Neural cell (in vitro differentiated cells): ENCODE measurements around the gene GRIA3. TPM values are rescaled to one million over a fixed set of nuclear protein-coding genes. Genes with fewer than 3 reads are reported as not detected.

Experiments
- H2AFZ ChIP-seq: fragments of 200-600, 300-800 bp; sonication (generic), shearing (Covaris generic); 2 replicates; pipeline ENCODE4 v1.6.0; 2014; ENCODE audit warnings: low read depth, mild to moderate bottlenecking, antibody characterized with exemption, low read length, moderate library complexity
- H3F3A ChIP-seq: fragments of 200-600 bp; shearing (Covaris generic); 2 replicates; pipeline ENCODE4 v1.6.1; 2016; ENCODE audit warnings: mild to moderate bottlenecking, moderate library complexity, mixed read lengths, antibody characterized with exemption, low read length; ENCODE audit not compliant: insufficient read depth, poor library complexity, severe bottlenecking
- H3K27ac ChIP-seq: fragments of 200-600, 300-800 bp; sonication (generic), shearing (Covaris generic); 2 replicates; pipeline ENCODE4 v1.5.1; 2014; ENCODE audit warnings: mild to moderate bottlenecking, low read length, moderate library complexity
- H3K27me3 ChIP-seq: fragments of 300-800, 200-600 bp; sonication (generic), shearing (Covaris generic); 2 replicates; pipeline ENCODE4 v1.6.0; 2014; ENCODE audit warnings: mild to moderate bottlenecking, low read depth, low read length, moderate library complexity; ENCODE audit not compliant: insufficient read depth
- H3K36me3 ChIP-seq: fragments of 300-800, 200-600 bp; sonication (generic), shearing (Covaris generic); 2 replicates; pipeline ENCODE4 v1.5.1; 2014; ENCODE audit warnings: mild to moderate bottlenecking, antibody characterized with exemption, low read length, moderate library complexity; ENCODE audit not compliant: insufficient read depth
- H3K4me2 ChIP-seq: fragments of 300-800, 200-600 bp; sonication (generic), shearing (Covaris generic); 2 replicates; pipeline ENCODE4 v1.6.0; 2014; ENCODE audit warnings: mild to moderate bottlenecking, low read length
- H3K4me3 ChIP-seq: fragments of 300-800, 200-600 bp; sonication (generic), shearing (Covaris generic); 2 replicates; pipeline ENCODE4 v1.5.1; 2014; ENCODE audit warnings: mild to moderate bottlenecking, low read length, moderate library complexity
- H3K79me2 ChIP-seq: fragments of 200-600 bp; shearing (Covaris generic); replicated peaks from 2 replicates; pipeline ENCODE4 v1.6.0; 2014; ENCODE audit warnings: mild to moderate bottlenecking, low read length, moderate library complexity; ENCODE audit not compliant: insufficient read depth
- H3K9ac ChIP-seq: fragments of 300-800, 200-600 bp; sonication (generic), shearing (Covaris generic); 2 replicates; pipeline ENCODE4 v1.6.1; 2016; ENCODE audit warnings: mild to moderate bottlenecking, low read length, mixed read lengths
- H3K9me2 ChIP-seq: fragments of 200-600 bp; shearing (Covaris generic); 2 replicates; pipeline ENCODE4 v1.6.1; 2016; ENCODE audit warnings: mild to moderate bottlenecking, low read length, mixed read lengths; ENCODE audit not compliant: insufficient read depth
- H3K9me3 ChIP-seq: fragments of 200-600, 300-800 bp; sonication (generic), shearing (Covaris generic); 2 replicates; pipeline ENCODE4 v1.6.1; 2016; ENCODE audit warnings: mild to moderate bottlenecking, mixed run types, low read length, moderate library complexity, mixed read lengths
- H4K20me1 ChIP-seq: fragments of 200-600 bp; shearing (Covaris generic); 2 replicates; pipeline ENCODE4 v1.6.1; 2016; ENCODE audit warnings: mild to moderate bottlenecking, mixed run types; ENCODE audit not compliant: insufficient read depth
- EP300 ChIP-seq: fragments of 450-650 bp; conservative IDR thresholded peaks from 2 replicates; pipeline ENCODE4 v1.6.1; 2014; ENCODE audit warnings: antibody characterized with exemption, mild to moderate bottlenecking, moderate library complexity; ENCODE audit not compliant: poor library complexity, severe bottlenecking
- EZH2 ChIP-seq: fragments of 200-600, 300-800 bp; shearing (Covaris generic), sonication (generic); IDR thresholded peaks from 2 replicates; pipeline ENCODE4 v1.6.1; 2014; ENCODE audit warnings: antibody characterized with exemption, low read length, borderline replicate concordance, mild to moderate bottlenecking; ENCODE audit not compliant: insufficient read depth, poor library complexity, severe bottlenecking
- MXI1 ChIP-seq: fragments of 450-650 bp; conservative IDR thresholded peaks from 2 replicates; pipeline ENCODE4 v1.6.1; 2014; ENCODE audit warnings: antibody characterized with exemption, mild to moderate bottlenecking; ENCODE audit not compliant: poor library complexity, severe bottlenecking
- POLR2AphosphoS5 ChIP-seq: IDR thresholded peaks from 2 replicates; pipeline ENCODE4 v1.6.1; 2012
- RAD21 ChIP-seq: fragments of 450-650 bp; conservative IDR thresholded peaks from 2 replicates; pipeline ENCODE4 v1.6.1; 2014; ENCODE audit warnings: antibody characterized with exemption, mild to moderate bottlenecking, moderate library complexity
- SMC3 ChIP-seq: fragments of 450-650 bp; conservative IDR thresholded peaks from 2 replicates; pipeline ENCODE4 v1.6.1; 2014; ENCODE audit warnings: antibody characterized with exemption, mild to moderate bottlenecking, moderate library complexity; ENCODE audit not compliant: poor library complexity
- TAF1 ChIP-seq: IDR thresholded peaks from 2 replicates; pipeline ENCODE4 v1.6.1; 2012; ENCODE audit warnings: low read depth
- polyA plus RNA-seq: library from polyadenylated mRNA; depleted of rRNA; stranded (reverse); fragments of >200 nt; gene quantifications from 2 replicates; pipeline ENCODE4 v1.2.3, GENCODE V29; 2014
- TF ChIP-seq, protein P1 (sequence below): fragments of 450-650 bp; IDR thresholded peaks from 2 replicates; pipeline ENCODE4 v1.5.1; 2014; ENCODE audit warnings: antibody characterized with exemption, mild to moderate bottlenecking, moderate library complexity; ENCODE audit not compliant: poor library complexity, severe bottlenecking
- TF ChIP-seq, protein P2 (sequence below): IDR thresholded peaks from 2 replicates; pipeline ENCODE4 v1.6.1; 2012; ENCODE audit warnings: borderline replicate concordance

Gene GRIA3
- polyA plus RNA-seq, 1 donor from 2014 or later: 7.8 TPM

DNA sequence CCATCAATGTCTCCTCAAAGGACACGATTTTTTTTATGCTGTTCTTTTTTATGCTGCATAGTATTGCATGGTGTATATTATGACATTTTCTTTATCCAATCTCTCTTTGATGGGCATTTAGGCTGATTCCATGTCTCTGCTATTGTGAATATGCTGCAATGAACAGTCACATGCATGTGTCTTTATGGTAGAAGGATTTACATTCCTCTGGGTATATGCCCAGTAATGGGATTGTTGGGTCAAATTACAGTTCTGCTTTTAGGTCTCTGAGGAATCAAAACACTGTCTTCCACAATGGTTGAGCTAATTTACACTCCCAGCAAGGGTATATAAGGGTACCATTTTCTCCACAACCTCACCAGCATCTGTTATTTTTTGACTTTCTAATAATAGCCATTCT is 113.9 kb downstream of the GRIA3 start:
- Histone ChIP-seq H3K27ac (no peak overlapping the region), H3K9ac (no peak overlapping the region), H3K9me3 (no peaks in the 10 kb centered on the region), H3K9me2 (no peaks in the 10 kb centered on the region), H3K4me2 (no peak overlapping the region), H3K4me3 (no peak overlapping the region), H3F3A (no peaks in the 10 kb centered on the region), H4K20me1 (no peaks in the 10 kb centered on the region), H3K27me3 (no peaks in the 10 kb centered on the region), H3K79me2 (no peaks in the 10 kb centered on the region), H3K36me3 (no peaks in the 10 kb centered on the region), H2AFZ (no peak overlapping the region)
- TF ChIP-seq SMC3 (no peak), MXI1 (no peak), RAD21 (no peak), TAF1 (no peak), EZH2 (no peak), EP300 (no peak), POLR2AphosphoS5 (no peak)
- TF ChIP-seq, protein P1, sequence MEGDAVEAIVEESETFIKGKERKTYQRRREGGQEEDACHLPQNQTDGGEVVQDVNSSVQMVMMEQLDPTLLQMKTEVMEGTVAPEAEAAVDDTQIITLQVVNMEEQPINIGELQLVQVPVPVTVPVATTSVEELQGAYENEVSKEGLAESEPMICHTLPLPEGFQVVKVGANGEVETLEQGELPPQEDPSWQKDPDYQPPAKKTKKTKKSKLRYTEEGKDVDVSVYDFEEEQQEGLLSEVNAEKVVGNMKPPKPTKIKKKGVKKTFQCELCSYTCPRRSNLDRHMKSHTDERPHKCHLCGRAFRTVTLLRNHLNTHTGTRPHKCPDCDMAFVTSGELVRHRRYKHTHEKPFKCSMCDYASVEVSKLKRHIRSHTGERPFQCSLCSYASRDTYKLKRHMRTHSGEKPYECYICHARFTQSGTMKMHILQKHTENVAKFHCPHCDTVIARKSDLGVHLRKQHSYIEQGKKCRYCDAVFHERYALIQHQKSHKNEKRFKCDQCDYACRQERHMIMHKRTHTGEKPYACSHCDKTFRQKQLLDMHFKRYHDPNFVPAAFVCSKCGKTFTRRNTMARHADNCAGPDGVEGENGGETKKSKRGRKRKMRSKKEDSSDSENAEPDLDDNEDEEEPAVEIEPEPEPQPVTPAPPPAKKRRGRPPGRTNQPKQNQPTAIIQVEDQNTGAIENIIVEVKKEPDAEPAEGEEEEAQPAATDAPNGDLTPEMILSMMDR: no peak
- TF ChIP-seq, protein P2, sequence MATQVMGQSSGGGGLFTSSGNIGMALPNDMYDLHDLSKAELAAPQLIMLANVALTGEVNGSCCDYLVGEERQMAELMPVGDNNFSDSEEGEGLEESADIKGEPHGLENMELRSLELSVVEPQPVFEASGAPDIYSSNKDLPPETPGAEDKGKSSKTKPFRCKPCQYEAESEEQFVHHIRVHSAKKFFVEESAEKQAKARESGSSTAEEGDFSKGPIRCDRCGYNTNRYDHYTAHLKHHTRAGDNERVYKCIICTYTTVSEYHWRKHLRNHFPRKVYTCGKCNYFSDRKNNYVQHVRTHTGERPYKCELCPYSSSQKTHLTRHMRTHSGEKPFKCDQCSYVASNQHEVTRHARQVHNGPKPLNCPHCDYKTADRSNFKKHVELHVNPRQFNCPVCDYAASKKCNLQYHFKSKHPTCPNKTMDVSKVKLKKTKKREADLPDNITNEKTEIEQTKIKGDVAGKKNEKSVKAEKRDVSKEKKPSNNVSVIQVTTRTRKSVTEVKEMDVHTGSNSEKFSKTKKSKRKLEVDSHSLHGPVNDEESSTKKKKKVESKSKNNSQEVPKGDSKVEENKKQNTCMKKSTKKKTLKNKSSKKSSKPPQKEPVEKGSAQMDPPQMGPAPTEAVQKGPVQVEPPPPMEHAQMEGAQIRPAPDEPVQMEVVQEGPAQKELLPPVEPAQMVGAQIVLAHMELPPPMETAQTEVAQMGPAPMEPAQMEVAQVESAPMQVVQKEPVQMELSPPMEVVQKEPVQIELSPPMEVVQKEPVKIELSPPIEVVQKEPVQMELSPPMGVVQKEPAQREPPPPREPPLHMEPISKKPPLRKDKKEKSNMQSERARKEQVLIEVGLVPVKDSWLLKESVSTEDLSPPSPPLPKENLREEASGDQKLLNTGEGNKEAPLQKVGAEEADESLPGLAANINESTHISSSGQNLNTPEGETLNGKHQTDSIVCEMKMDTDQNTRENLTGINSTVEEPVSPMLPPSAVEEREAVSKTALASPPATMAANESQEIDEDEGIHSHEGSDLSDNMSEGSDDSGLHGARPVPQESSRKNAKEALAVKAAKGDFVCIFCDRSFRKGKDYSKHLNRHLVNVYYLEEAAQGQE: no peak

DNA sequence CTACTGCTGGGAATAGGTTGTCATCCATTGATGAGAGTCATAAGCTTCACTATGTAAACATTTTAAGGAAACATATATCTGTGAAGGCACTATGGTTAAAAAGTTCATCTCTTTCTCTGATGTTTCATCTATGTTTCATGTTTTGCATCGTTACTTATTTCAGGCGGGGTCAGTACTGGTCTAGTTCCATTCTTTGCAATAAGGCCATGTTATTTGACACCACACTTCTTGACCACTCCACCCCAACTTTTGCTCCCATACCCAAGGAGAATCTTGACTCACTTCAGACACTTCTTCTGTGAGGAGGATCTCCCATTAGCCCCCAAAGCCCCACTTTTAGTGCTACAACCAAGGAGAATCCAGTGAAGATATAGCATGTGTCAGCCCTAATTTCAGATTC is 119.4 kb downstream of the GRIA3 start:
- no peaks in the 10 kb centered on the region for H3K9me3 ChIP-seq
- no peaks in the 10 kb centered on the region for H4K20me1 ChIP-seq
- H3F3A ChIP-seq: no peaks in the 10 kb centered on the region
- H2AFZ ChIP-seq: no peak overlapping the region
- no peak overlapping the region for H3K9ac ChIP-seq
- no peak overlapping the region for H3K4me3 ChIP-seq
- H3K79me2 ChIP-seq: no peaks in the 10 kb centered on the region
- no peaks in the 10 kb centered on the region for H3K36me3 ChIP-seq
- no peak overlapping the region for H3K27ac ChIP-seq
- no peaks in the 10 kb centered on the region for H3K27me3 ChIP-seq
- no peaks in the 10 kb centered on the region for H3K9me2 ChIP-seq
- TF ChIP-seq MXI1 (no peak), EP300 (no peak), EZH2 (no peak), SMC3 (no peak), TAF1 (no peak), RAD21 (no peak), POLR2AphosphoS5 (no peak)
- TF ChIP-seq, protein P2: no peak
- TF ChIP-seq, protein P1: no peak
- H3K4me2 ChIP-seq: no peak overlapping the region
